SK-N-DZ (cell line): ENCODE measurements around the gene NDUFA12.

ENCODE experiments used
- DNase-seq: peaks from one replicate; pipeline ENCODE4 v3.0.0-alpha.2; 2015; ENCODE audit warnings: low spot score

The NDUFA12 gene

DNA sequence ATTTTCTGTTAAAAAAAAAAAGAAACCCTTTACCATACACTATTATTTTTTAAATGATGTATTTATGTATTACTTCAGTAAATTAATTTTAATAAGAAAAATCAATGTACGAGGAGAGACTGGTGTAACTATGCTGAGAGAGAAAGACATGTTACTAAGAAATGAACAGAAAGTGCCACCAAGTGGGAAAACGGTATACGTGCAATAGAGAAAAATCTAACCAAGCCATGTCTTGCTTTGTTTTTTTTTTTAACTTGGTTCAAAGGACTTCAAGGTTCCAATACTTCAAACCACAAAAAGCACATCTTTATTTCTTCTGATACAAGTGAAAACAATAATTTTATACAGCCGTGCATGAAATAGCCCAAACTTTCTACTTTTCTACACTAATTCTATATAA is 22.9 kb downstream of the NDUFA12 start:
- DNase-seq, result no peak

DNA sequence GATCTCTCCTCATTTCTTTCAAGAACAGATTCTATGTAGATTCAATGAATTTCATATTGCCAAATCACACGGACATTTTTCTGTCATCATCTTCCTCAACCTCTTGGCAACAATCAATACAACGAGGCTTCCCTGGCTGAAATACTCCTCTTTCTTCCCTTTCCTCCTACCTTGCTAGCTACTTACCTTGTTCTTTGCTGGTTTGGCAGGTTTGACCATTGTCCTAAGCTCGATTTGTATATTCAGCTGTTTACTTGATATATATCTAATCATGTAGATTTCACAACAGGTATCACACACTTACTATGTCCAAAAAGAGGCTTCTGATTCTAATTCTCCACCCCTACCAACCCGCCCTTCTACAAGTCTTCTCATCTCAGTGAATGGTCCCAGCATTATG is 23.6 kb downstream of the NDUFA12 start:
- DNase-seq, result no peak

GRCh38 chr12:94977766-94978468 is 25.6 kb downstream of the NDUFA12 start:
- no peak for DNase-seq

- no peak for DNase-seq
These were observed 30.3 kb downstream of the NDUFA12 start for GRCh38 chr12:94973221-94973620.

GRCh38 chr12:94972795-94973194 is 30.7 kb downstream of the NDUFA12 start:
- no peak for DNase-seq

- no peak for DNase-seq
These were observed 31.6 kb downstream of the NDUFA12 start for GRCh38 chr12:94971923-94972322.

- DNase-seq, result no peak
These were observed 32.9 kb downstream of the NDUFA12 start for GRCh38 chr12:94970560-94970959.

GRCh38 chr12:94969424-94969823 is 34.1 kb downstream of the NDUFA12 start:
- no peak for DNase-seq

- DNase-seq, result no peak
These were observed 37.4 kb downstream of the NDUFA12 start for GRCh38 chr12:94965982-94966630.

DNA sequence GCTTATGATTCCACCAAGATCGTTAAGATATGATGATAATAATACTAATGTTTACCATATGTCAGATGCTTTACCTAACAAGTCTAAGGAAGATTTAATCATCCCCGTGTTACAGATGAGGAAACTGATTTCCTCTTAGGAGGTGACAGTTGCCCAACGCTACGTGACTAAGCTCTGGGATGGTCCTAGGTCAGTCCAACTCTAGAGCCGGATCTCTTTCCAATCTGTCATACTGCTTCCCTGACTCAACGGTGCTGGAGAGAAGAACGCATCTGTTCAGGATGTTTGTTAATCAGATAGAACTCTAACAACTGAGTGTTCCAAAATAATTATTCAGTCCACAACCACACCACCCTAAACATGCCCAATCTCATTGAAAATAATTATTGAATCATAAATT is 39.8 kb downstream of the NDUFA12 start:
- no peak for DNase-seq

GRCh38 chr12:94962670-94963069 is 40.8 kb downstream of the NDUFA12 start:
- DNase-seq, result peak; percentile 43

DNA sequence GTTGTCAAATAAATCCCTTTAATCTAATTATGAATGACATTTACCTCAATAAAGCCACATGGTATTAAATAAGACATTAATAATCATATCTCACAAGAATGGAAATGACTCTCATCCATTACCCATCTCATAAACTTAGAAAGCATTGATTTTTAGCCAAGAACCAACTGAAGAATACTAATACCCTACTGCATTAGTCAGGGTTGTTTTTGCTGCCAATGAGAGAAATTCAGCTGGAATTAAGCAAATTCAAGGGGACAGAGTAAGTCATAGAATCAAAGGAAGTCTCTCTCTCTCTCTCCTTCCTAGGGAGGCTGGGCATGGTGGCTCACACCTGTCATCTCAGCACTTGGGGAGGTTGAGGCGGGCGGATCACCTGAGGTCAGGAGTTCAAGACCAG is 41.6 kb downstream of the NDUFA12 start:
- DNase-seq, result no peak

DNA sequence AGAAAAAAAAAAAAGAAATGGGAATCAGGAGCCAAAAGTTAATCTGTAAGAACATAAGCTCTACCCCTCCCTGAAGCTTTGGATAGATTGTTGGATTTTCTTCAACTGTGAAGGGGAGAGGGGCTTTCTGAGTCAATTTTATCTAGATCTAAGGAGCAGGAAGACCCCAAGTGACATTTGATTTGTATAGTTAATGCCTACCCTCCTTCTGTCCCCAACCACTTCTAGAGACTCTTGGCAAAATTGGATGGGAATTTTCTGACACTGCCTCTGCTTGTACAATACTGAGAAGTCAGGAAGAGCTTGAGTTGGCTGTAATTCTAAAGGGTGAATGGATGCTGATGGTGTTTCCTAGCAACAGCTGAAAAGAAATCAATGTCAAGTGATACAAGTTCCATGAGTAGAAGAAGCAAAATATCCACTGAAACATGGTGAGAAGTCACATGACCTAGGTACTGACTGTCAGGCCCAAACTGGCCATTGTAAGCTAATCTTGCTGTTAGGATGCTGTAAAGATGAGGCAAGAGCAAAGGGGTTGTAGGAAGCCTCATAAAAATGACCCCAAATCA is 42.2 kb downstream of the NDUFA12 start:
- DNase-seq, result no peak

GRCh38 chr12:94957006-94957405 is 46.5 kb downstream of the NDUFA12 start:
- DNase-seq, result no peak

- no peak for DNase-seq
These were observed 48.4 kb downstream of the NDUFA12 start for GRCh38 chr12:94954948-94955592.

DNA sequence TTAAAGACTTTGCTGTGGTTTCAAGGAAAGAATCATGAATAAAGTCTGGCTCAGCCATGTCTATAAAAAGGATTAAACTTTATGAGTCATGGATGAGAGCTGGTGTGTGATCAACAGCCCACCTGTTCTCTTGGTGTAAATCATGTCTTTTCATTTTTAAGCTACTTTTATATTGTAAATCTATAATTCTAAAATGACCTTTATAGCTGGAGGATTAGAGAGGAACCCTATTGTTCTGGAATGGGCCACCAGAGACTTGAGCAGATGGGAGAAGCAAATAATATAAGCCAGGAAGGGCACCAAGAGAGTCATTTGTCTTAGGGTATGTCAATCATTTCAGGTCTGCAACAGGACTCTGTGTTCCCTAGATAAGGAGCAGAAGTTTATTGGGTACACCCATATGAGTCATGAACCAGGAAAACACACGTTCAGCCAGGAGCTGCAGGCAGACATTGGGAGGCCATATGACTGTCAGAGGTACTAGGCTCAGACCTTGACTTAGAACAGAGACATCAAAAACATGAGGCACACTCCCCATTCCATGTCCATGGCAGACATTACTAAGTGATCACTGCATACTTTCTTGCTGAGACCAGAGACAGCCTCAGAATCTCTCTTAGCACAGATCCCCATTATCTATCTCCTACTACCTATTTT is 49.3 kb downstream of the NDUFA12 start:
- DNase-seq, result no peak

- no peak for DNase-seq
These were observed 51.2 kb downstream of the NDUFA12 start for GRCh38 chr12:94952325-94952724.

DNA sequence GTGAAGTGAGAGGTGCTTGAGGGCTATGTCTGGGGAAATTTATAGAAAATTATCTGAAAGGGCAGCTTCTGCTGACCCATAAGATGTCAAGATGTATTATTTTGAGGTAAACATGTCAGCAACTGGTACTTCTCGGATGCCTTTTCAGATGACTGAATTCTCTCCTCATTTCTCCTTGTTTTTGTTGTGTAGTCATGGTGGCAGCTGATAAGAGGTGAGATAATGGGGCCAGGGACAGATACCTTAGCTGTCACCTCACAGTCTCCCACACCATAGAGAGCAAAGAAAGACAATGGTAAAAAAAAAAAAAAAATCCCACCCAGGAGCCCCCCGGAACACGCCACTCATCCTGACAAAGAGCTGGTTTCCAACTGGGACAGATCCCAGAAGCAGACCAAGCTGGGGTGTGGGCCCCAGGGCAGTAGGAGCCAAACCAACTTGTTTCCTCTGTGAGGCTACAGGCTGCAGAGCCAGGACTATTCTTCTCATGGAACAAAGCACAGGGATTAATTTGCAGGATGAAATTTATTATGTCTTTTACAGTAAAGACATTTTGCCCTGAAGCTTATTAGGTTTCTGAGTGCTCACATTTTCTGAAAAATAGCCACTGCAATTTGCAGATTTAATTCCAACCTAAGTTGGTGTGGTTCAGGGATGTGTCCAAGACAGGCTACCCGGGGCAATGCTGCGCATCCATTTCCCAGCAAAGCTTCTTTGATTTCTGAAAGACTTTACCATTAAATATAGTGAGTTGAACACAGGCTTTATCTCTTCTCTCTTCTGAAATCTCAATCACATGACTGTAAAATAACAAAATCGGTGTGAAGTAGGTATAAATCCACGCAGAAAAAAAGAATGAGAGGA is 52.2 kb downstream of the NDUFA12 start:
- DNase-seq, result peak; percentile 47

GRCh38 chr12:94948232-94948810 is 55.2 kb downstream of the NDUFA12 start:
- no peak for DNase-seq

DNA sequence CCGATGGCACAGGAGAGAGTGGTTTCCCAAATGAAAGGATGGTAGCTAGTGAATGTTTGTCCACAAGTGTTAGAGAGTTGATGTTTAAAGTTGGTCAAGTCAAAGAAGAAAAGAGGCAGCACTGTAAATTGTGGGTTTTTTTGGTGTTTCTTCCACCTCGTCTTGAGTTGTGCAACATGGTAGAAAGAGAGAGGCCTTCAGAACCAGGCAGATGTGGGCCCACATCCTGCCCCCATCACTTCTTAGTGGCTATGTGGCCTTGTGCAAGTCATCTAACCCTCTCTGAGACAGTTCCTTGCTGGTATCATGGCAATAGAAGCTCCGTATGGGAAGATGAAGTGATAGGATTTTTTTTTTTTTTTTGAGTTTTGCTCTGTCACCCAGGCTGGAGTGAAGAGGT is 60.8 kb downstream of the NDUFA12 start:
- DNase-seq, result no peak

DNA sequence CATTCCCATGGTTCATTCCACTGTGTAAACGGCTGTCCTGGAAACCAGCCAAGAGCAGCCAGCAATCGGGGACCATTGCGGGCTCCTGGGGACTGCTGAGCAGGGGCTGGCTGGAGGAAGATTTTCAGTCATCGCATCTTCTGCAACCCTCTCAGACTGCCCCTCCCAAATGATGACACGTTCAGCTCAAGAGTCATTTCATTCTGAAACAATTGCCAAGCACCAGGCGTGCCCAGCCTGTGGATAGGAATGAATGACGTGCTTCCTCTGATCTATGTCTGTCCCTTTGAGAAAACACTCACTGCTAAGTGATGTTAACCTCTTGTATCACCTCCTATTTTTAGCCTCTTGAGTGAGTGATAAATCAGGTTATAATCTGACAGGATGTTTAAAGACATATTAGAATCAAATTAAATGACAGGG is 62.0 kb downstream of the NDUFA12 start:
- DNase-seq, result peak; percentile 65
